ENCODE results near the gene RTN4RL1. TPM values are rescaled to one million over a fixed set of nuclear protein-coding genes. Genes with fewer than 3 reads are reported as not detected.

Gene RTN4RL1
- total RNA-seq, 1 donor from 2014 or later = not detected

DNA sequence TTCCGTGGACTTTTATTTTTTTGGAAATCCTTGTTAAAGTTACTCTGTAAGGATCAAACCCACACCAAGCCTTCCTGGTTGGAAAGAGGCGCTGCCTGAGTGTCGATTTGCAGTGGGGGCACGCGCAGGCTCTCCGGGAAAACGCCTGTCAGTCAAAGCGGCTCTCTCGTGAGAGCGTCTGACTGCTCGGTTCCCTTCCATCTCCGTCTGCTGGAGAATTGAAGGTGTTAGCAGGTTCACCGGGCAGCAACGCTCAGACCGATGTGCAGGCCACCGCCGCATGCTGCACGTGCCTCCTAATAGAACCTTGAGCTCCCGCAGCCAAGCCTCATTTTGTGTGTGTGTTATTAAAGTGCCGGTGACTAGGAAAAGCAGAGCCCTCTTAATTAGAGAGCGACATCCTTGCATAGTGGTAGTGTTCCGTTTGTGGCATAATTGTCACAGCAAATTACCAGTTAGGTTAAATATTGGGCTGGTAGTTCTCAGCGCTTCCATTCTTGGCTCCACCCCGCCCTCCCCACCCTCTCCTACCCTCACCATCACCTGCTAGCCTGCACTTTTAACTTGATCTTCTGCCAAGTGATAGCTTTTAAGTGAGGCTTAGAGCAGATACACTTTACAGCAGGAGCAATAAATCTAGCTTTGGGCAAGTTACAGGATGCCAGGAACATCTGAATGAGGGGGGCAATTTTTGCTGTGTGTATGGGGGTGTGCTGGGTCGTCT is 119.8 kb downstream of the RTN4RL1 start:
- TF ChIP-seq, protein P1, sequence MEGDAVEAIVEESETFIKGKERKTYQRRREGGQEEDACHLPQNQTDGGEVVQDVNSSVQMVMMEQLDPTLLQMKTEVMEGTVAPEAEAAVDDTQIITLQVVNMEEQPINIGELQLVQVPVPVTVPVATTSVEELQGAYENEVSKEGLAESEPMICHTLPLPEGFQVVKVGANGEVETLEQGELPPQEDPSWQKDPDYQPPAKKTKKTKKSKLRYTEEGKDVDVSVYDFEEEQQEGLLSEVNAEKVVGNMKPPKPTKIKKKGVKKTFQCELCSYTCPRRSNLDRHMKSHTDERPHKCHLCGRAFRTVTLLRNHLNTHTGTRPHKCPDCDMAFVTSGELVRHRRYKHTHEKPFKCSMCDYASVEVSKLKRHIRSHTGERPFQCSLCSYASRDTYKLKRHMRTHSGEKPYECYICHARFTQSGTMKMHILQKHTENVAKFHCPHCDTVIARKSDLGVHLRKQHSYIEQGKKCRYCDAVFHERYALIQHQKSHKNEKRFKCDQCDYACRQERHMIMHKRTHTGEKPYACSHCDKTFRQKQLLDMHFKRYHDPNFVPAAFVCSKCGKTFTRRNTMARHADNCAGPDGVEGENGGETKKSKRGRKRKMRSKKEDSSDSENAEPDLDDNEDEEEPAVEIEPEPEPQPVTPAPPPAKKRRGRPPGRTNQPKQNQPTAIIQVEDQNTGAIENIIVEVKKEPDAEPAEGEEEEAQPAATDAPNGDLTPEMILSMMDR (IDR thresholded peaks at IDR 0.05; ENCODE audit: unreplicated experiment) = no peak
- Mint-ChIP-seq H3K4me3 (ENCODE audit: unreplicated experiment) (no peak overlapping the region), H3K27ac (ENCODE audit: unreplicated experiment) (no peak overlapping the region), H3K36me3 (ENCODE audit: low read depth, unreplicated experiment) (no peaks in the 10 kb centered on the region), H3K27me3 (ENCODE audit: unreplicated experiment) (peaks cover 9% of the 10 kb centered on the region), H3K4me1 (ENCODE audit: unreplicated experiment) (peaks cover 2% of the 10 kb centered on the region), H3K9me3 (ENCODE audit: unreplicated experiment) (no peaks in the 10 kb centered on the region)
- no peak for DNase-seq (ENCODE audit: low spot score)

DNA sequence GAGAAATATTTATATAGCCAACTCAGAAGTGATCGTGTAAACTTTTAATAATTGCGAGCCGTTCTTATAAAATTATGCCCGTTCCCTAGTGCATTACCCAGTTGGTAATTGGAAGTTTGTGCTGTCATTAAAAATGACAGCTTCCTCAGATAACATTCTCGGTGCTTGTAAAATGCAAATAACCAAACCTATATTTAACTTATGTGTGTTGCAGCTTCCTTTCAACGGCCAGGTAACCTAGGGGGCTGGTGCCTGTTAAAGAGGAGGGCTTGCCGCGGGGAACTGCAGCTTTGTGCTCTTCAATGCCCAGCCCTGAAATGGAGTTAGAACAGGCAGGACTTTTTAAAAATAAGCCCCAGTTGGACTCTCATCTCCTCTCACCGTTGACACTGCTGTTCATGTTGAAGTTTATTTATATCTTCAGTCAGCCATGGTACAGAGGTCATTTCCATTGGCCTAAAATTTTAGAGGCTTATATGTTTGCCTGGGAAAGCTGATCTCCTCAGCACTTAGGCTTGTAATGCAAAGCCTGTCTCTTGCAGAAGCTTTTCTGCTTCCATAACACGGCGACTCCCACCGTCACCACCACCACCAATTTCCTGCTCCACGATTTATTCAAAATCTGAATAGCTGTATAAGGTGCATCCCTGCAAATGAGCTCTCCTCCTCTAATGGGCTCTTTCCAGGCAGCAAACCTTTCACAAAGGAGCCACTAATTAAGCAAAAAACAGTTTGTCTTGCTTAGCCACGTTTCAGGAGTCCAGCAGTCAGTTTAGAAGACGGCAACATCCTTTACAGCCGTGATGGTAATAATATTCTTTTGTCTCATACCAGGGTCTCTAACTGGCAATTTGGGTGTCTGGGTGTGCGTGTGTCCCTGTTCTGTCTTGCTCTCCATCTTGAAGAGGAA is 120.6 kb downstream of the RTN4RL1 start:
- Mint-ChIP-seq H3K27me3 (ENCODE audit: unreplicated experiment) (peaks cover 9% of the 10 kb centered on the region), H3K4me3 (ENCODE audit: unreplicated experiment) (no peak overlapping the region), H3K36me3 (ENCODE audit: low read depth, unreplicated experiment) (no peaks in the 10 kb centered on the region), H3K27ac (ENCODE audit: unreplicated experiment) (no peak overlapping the region), H3K4me1 (ENCODE audit: unreplicated experiment) (peaks cover 2% of the 10 kb centered on the region), H3K9me3 (ENCODE audit: unreplicated experiment) (no peaks in the 10 kb centered on the region)
- no peak for DNase-seq (ENCODE audit: low spot score)
- TF ChIP-seq, protein P1 (IDR thresholded peaks at IDR 0.05; ENCODE audit: unreplicated experiment) = no peak

DNA sequence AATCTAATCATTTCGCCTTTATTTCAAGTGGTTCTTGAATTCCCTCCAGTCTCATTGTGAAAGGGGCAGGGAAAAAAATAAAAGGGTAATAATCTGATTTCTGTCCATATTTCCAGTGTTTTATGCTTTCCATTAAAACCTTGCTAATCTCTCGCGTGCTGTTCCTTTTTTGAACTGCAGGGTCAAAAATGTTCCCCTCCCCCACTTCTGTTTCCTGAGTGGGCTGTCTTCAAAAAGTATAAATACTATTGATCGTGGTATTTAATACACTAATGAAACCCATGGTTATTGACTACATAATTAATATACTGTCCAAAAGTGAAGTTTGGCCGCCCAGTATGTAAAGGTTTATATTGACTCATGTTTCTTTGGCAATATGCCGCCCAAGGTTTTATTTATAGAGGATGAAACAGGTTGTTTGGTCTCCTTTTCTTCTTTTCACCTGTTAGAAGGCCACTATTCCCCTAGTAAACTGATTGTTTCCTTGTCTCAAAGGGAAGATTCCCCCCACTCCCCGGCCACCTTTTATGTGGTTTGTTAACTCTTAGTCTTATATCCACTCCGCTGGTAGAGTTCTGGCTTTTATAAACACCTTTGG is 125.6 kb downstream of the RTN4RL1 start:
- Mint-ChIP-seq H3K27me3 (ENCODE audit: unreplicated experiment) (no peaks in the 10 kb centered on the region), H3K9me3 (ENCODE audit: unreplicated experiment) (no peaks in the 10 kb centered on the region)
- no peak for DNase-seq (ENCODE audit: low spot score)

DNA sequence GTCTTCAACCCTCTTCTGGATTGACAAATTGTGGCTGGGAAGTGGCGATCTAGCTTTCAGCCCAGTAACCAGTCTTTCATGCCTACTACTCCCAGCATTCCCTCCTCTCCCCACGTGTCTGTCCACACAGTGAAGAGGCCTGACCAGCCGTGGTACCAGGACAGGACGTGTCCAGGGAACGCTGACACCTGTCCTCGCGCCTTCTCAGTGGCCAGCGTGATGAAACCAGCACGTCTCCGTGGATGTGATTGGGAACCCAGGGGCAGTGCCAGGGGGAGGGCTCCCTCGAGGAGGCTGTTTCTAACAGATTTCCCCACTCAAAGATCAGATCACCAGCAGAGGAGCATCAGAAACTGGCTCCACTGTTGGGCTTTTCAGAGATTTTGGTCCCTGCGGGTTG is 126.3 kb downstream of the RTN4RL1 start:
- Mint-ChIP-seq H3K36me3 (ENCODE audit: low read depth, unreplicated experiment) (peaks cover 20% of the 10 kb centered on the region), H3K9me3 (ENCODE audit: unreplicated experiment) (no peaks in the 10 kb centered on the region)
- TF ChIP-seq, protein P1 (IDR thresholded peaks at IDR 0.05; ENCODE audit: unreplicated experiment) = no peak

More for the DNA sequence above, 125.6 kb downstream of the RTN4RL1 start:
- TF ChIP-seq, protein P1 (IDR thresholded peaks at IDR 0.05; ENCODE audit: unreplicated experiment) = peak; percentile 57
- no peaks in the 10 kb centered on the region for H3K4me1 Mint-ChIP-seq (ENCODE audit: unreplicated experiment)
- no peak overlapping the region for H3K27ac Mint-ChIP-seq (ENCODE audit: unreplicated experiment)
- peaks cover 20% of the 10 kb centered on the region for H3K36me3 Mint-ChIP-seq (ENCODE audit: low read depth, unreplicated experiment)
- no peak overlapping the region for H3K4me3 Mint-ChIP-seq (ENCODE audit: unreplicated experiment)

More for the DNA sequence above, 126.3 kb downstream of the RTN4RL1 start:
- H3K27me3 Mint-ChIP-seq (ENCODE audit: unreplicated experiment) = no peaks in the 10 kb centered on the region
- no peaks in the 10 kb centered on the region for H3K4me1 Mint-ChIP-seq (ENCODE audit: unreplicated experiment)
- DNase-seq (ENCODE audit: low spot score) = no peak
- no peak overlapping the region for H3K27ac Mint-ChIP-seq (ENCODE audit: unreplicated experiment)
- no peak overlapping the region for H3K4me3 Mint-ChIP-seq (ENCODE audit: unreplicated experiment)

Data from endothelial cell (in vitro differentiated cells).